Stimulated activated CD4-positive, alpha-beta T cell treated with anti-CD3 and anti-CD28 coated beads, Interleukin-1b, Interleukin-23, amount 100 ng/mL, for 1 hour (primary cell): ENCODE measurements around the gene PLCD3.

Experiments
- DNase-seq, 2 donors: peaks; one replicate each; pipeline ENCODE4 v3.0.0-alpha.2; 2020; ENCODE audit warnings: low read depth in 2 of 2

Gene PLCD3

GRCh38 chr17:45117848-45118646 lies 14.3 kb downstream of the PLCD3 start:
- no peak for DNase-seq

- no peak for DNase-seq
These were observed 15.0 kb downstream of the PLCD3 start for GRCh38 chr17:45117334-45117733.

GRCh38 chr17:45116434-45117016 lies 15.8 kb downstream of the PLCD3 start:
- no peak for DNase-seq

GRCh38 chr17:45115871-45116270 lies 16.4 kb downstream of the PLCD3 start:
- DNase-seq = no peak

- no peak for DNase-seq
These were observed 17.2 kb downstream of the PLCD3 start for GRCh38 chr17:45115015-45115625.

GRCh38 chr17:45114117-45114932 lies 18.0 kb downstream of the PLCD3 start:
- DNase-seq = no peak

GRCh38 chr17:45113424-45113754 lies 18.9 kb downstream of the PLCD3 start:
- DNase-seq = no peak

- DNase-seq = no peak
These were observed 19.5 kb downstream of the PLCD3 start for GRCh38 chr17:45112559-45113423.

GRCh38 chr17:45111850-45112249 lies 20.5 kb downstream of the PLCD3 start:
- DNase-seq = no peak

GRCh38 chr17:45110676-45111611 lies 21.4 kb downstream of the PLCD3 start:
- DNase-seq = no peak

GRCh38 chr17:45108595-45109521 lies 23.5 kb downstream of the PLCD3 start:
- DNase-seq = no peak

GRCh38 chr17:45108051-45108450 lies 24.3 kb downstream of the PLCD3 start:
- DNase-seq = no peak

- no peak for DNase-seq
These were observed 24.9 kb downstream of the PLCD3 start for GRCh38 chr17:45107293-45108010.

- no peak for DNase-seq
These were observed 25.7 kb downstream of the PLCD3 start for GRCh38 chr17:45106582-45106981.

- DNase-seq = no peak
These were observed 26.2 kb downstream of the PLCD3 start for GRCh38 chr17:45106096-45106495.

GRCh38 chr17:45104907-45105624 lies 27.2 kb downstream of the PLCD3 start:
- DNase-seq = no peak

GRCh38 chr17:45104497-45104896 lies 27.8 kb downstream of the PLCD3 start:
- DNase-seq = no peak

GRCh38 chr17:45104029-45104428 lies 28.3 kb downstream of the PLCD3 start:
- DNase-seq = no peak
